Activated naive CD4-positive, alpha-beta T cell treated with anti-CD3 and anti-CD28 coated beads, Interleukin-2, amount 50 U/mL, for 24 hours (primary cell): ENCODE results near the gene TNRC6C.

ENCODE experiments used
- H3K27ac Mint-ChIP-seq: one replicate; pipeline ENCODE4 v1.8.0; 2021; ENCODE audit warnings: mild to moderate bottlenecking, mixed read lengths
- H3K27me3 Mint-ChIP-seq: one replicate; pipeline ENCODE4 v1.8.0; 2021; ENCODE audit warnings: mixed read lengths
- H3K36me3 Mint-ChIP-seq: one replicate; pipeline ENCODE4 v1.8.0; 2021; ENCODE audit warnings: mixed read lengths
- H3K4me1 Mint-ChIP-seq: one replicate; pipeline ENCODE4 v1.8.0; 2021; ENCODE audit warnings: mixed read lengths
- H3K4me3 Mint-ChIP-seq: one replicate; pipeline ENCODE4 v1.8.0; 2021; ENCODE audit warnings: mild to moderate bottlenecking, mixed read lengths
- H3K9me3 Mint-ChIP-seq: one replicate; pipeline ENCODE4 v1.8.0; 2021; ENCODE audit warnings: mixed read lengths

Gene TNRC6C

DNA sequence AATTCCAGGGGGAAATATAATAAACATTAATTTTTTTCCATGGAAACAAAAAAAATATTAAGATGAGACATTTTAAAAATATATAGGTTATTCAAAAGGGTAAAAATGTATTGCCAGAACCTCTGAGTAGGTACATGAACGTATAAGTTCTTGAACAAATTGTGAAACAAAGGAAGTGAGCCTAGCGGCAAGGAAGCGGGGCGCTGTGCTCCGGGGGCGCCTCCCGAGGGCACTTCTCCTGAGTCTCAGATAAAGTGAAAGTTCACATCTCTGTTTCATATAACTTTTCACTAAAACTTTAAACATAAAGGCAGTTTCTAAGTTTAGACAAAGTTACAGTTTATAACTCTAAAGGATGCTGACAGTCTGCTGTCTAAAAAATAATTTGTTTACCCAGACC, 52.3 kb downstream of the TNRC6C start:
- Mint-ChIP-seq H3K27ac (peak overlapping the region; percentile 59), H3K4me1 (peaks cover 63% of the 10 kb centered on the region), H3K36me3 (peaks cover 1% of the 10 kb centered on the region), H3K9me3 (no peaks in the 10 kb centered on the region), H3K27me3 (no peaks in the 10 kb centered on the region), H3K4me3 (peak overlapping the region; percentile 19)

DNA sequence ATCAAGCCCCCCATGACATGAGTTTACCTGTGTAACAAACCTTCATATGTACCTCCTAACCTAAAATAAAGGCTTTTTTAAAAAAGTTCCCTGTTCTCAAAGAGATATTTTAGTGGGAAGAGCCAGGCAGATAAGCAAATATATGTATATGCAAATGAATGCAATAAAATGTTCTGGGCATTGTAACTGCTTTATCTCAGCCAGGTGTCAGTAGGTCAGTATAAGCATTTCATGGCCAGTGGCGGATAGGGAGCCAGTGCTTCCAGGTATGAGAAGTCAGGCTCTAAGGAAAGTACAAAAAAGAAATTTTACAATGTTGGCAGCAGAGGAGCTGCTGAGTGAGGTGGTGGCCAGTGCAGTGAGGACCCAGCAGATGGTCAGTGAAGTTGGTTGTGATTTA, 53.9 kb downstream of the TNRC6C start:
- Mint-ChIP-seq H3K9me3 (no peaks in the 10 kb centered on the region), H3K4me1 (peaks cover 51% of the 10 kb centered on the region), H3K27me3 (no peaks in the 10 kb centered on the region), H3K27ac (peak overlapping the region; percentile 23), H3K36me3 (no peaks in the 10 kb centered on the region), H3K4me3 (no peak overlapping the region)

DNA sequence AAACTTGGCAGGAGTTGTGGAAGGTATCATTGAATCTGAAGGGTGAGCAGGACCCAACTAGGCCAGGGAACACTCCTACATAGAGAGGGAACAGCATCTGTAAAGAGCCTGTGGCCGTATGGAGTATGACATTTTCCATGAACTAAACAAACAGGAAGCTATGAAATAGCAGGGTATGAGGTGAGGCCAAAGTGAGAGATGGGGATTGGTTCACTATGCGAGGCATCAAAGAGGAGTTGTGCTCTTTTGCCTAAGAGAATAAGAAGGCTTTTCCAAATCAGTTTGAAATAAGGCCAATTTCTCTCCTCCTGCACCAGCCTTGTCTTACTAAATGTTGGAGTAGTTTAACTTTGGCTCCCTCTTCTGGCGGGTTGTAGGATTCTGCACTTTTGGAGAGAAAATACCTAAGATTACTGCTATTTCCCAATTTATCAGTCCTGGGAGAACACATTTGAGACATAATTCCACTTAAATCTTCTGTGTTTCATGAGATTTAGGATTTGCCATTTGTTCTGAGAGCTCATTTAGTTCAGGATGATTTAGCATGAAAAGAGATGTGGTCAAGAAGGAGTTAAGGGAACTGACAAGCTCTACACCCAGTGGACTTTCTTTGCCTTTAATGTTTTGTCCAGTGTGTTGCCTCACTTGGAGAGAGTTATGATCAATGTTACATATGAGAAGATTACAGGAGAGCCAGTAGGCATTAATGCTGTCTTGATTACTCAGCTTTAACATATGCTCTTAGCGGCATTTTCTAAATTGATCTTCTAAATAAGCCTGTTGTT, 55.4 kb downstream of the TNRC6C start:
- H3K36me3 Mint-ChIP-seq = no peaks in the 10 kb centered on the region
- no peaks in the 10 kb centered on the region for H3K9me3 Mint-ChIP-seq
- H3K27me3 Mint-ChIP-seq = no peaks in the 10 kb centered on the region
- H3K27ac Mint-ChIP-seq = peak overlapping the region; percentile 18
- peaks cover 46% of the 10 kb centered on the region for H3K4me1 Mint-ChIP-seq
- no peak overlapping the region for H3K4me3 Mint-ChIP-seq

DNA sequence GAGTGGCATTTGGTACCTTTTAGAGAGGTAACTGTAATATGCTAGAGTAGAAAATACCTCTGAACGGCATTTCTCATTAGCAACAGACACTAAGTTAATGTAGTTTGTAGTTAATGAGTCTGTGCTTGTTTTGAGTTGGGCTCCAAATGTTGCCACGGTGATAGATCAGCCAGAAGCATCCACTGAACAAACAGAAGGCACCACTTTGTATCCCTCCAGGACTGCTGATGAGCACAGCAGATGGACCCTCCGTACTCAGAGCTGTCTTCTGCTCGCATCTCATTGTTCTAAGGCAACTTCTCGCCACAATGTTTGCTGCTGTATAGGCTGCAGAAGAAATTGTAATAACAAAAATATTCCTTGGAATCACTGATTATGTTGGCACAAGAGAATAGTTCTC, 56.1 kb downstream of the TNRC6C start:
- Mint-ChIP-seq H3K4me3 (no peak overlapping the region), H3K36me3 (no peaks in the 10 kb centered on the region), H3K27ac (no peak overlapping the region), H3K4me1 (peaks cover 51% of the 10 kb centered on the region), H3K27me3 (no peaks in the 10 kb centered on the region), H3K9me3 (no peaks in the 10 kb centered on the region)

GRCh38 chr17:78016852-78017251, 58.3 kb downstream of the TNRC6C start:
- H3K4me1 Mint-ChIP-seq = peaks cover 49% of the 10 kb centered on the region
- no peaks in the 10 kb centered on the region for H3K36me3 Mint-ChIP-seq
- no peak overlapping the region for H3K27ac Mint-ChIP-seq
- no peaks in the 10 kb centered on the region for H3K9me3 Mint-ChIP-seq
- H3K27me3 Mint-ChIP-seq = no peaks in the 10 kb centered on the region
- H3K4me3 Mint-ChIP-seq = no peak overlapping the region

GRCh38 chr17:78019367-78019975, 61.0 kb downstream of the TNRC6C start:
- no peaks in the 10 kb centered on the region for H3K9me3 Mint-ChIP-seq
- peaks cover 32% of the 10 kb centered on the region for H3K4me1 Mint-ChIP-seq
- no peaks in the 10 kb centered on the region for H3K36me3 Mint-ChIP-seq
- no peak overlapping the region for H3K4me3 Mint-ChIP-seq
- H3K27ac Mint-ChIP-seq = no peak overlapping the region
- no peaks in the 10 kb centered on the region for H3K27me3 Mint-ChIP-seq

DNA sequence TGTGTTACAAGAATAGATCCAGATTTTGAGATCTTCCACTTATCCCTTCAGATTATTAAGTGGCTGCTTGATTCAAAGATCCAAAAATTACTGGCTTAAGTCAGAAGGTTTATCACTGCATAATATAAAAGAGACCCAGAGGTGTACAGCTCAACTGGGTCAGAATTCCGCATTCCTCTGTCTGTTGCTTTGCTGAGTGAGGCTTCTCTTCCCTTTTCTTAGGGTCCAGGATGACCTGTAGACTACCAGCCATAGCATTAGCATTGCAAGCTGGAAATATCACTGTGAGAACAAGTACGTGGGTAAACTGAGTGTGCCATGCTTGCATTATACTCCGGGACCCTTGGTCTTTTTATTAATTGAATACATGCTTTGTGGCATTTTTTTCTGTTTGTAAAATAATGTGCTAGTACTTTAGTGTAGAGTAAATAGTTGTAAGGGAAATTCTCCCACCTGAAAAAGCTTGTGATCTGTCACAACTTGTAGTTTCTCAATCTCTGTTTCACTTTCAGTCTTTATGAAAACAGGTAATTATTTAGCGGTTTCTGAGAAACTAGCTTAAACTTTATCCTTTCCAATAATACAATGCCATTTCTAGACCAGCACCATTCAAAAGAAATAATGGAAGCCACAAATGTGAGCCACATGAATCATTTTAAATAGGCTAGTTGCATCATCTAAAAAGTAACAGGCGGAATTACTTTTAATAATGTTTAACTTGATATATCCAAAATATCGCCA, 61.6 kb downstream of the TNRC6C start:
- no peaks in the 10 kb centered on the region for H3K27me3 Mint-ChIP-seq
- H3K9me3 Mint-ChIP-seq = no peaks in the 10 kb centered on the region
- H3K4me3 Mint-ChIP-seq = peak overlapping the region; percentile 74
- no peaks in the 10 kb centered on the region for H3K36me3 Mint-ChIP-seq
- H3K4me1 Mint-ChIP-seq = peaks cover 34% of the 10 kb centered on the region
- H3K27ac Mint-ChIP-seq = peak overlapping the region; percentile 86

- no peaks in the 10 kb centered on the region for H3K36me3 Mint-ChIP-seq
- H3K4me3 Mint-ChIP-seq = no peak overlapping the region
- peaks cover 36% of the 10 kb centered on the region for H3K4me1 Mint-ChIP-seq
- H3K27ac Mint-ChIP-seq = peak overlapping the region; percentile 87
- no peaks in the 10 kb centered on the region for H3K27me3 Mint-ChIP-seq
- no peaks in the 10 kb centered on the region for H3K9me3 Mint-ChIP-seq
Measured at GRCh38 chr17:78020717-78021108, 62.2 kb downstream of the TNRC6C start.

DNA sequence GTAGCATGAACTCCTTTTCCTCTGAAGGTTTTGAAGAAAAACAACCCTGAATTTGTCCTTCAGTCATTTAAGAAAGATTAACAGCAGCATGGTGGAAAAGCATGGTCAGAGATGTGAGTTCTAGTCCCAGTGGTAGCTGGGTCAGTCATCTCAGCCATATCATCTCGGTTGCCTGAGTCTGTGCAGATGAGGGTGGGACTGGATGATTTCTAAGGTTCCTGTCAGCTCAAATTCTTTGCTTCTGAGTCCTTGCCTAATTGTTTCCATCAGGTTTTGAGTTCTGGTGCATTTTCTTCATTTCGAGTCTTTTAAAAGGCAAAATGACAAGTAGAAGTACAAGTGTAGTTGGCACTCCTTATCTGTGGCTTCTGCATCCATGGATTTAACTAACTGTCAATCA, 63.9 kb downstream of the TNRC6C start:
- Mint-ChIP-seq H3K36me3 (peaks cover 3% of the 10 kb centered on the region), H3K4me1 (peaks cover 49% of the 10 kb centered on the region), H3K27ac (peak overlapping the region; percentile 63)

DNA sequence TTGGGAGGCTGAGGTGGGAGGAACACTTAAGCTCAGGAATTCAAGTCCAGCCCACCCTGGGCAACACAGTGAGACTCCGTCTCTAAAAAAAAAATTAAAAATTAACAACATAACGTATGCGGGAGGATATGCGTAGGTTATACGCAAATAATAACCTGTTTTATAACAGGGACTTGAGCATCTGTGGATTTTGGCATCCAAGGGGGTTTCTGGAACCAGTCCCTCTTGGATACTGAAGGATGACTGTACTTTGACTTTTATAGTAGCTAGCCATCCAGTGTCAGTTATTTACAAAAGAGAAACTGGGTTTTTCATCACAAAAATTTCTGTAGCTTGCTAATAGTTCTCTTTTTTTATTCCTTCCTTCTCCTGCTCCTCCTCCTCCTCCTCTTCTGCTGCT, 64.5 kb downstream of the TNRC6C start:
- Mint-ChIP-seq H3K27ac (no peak overlapping the region), H3K4me1 (peaks cover 53% of the 10 kb centered on the region), H3K9me3 (no peaks in the 10 kb centered on the region), H3K36me3 (peaks cover 3% of the 10 kb centered on the region), H3K27me3 (no peaks in the 10 kb centered on the region), H3K4me3 (no peak overlapping the region)

More for the DNA sequence above, 63.9 kb downstream of the TNRC6C start:
- Mint-ChIP-seq H3K9me3 (no peaks in the 10 kb centered on the region), H3K27me3 (no peaks in the 10 kb centered on the region), H3K4me3 (no peak overlapping the region)

- Mint-ChIP-seq H3K27ac (peak overlapping the region; percentile 23), H3K4me3 (no peak overlapping the region), H3K27me3 (no peaks in the 10 kb centered on the region), H3K9me3 (no peaks in the 10 kb centered on the region), H3K4me1 (peaks cover 35% of the 10 kb centered on the region), H3K36me3 (peaks cover 3% of the 10 kb centered on the region)
Measured at GRCh38 chr17:78026381-78026780, 67.9 kb downstream of the TNRC6C start.

DNA sequence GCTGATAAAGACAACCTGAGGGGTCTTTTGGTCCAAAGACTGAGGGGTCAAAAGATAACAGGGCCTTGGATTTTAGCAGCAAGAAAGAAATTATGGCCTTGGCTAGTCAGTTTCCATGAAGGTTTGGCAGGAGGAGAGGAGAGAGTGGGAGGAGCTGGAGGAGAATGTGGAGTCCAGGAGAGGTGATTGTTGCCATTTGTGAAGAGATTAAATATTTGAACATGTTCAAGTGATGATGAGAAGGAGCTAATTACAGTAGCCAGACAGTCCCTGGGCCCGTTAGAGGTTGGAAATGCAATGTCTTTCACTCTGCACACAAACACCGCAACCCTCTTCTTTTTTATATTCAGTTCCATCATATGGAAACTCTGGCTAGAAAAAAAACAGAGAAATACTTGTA, 68.6 kb downstream of the TNRC6C start:
- Mint-ChIP-seq H3K36me3 (peaks cover 3% of the 10 kb centered on the region), H3K27me3 (no peaks in the 10 kb centered on the region), H3K9me3 (no peaks in the 10 kb centered on the region), H3K27ac (peak overlapping the region; percentile 56), H3K4me3 (no peak overlapping the region), H3K4me1 (peaks cover 41% of the 10 kb centered on the region)

GRCh38 chr17:78029697-78030096, 71.2 kb downstream of the TNRC6C start:
- Mint-ChIP-seq H3K9me3 (no peaks in the 10 kb centered on the region), H3K27me3 (no peaks in the 10 kb centered on the region), H3K36me3 (peaks cover 11% of the 10 kb centered on the region), H3K4me3 (no peak overlapping the region), H3K4me1 (peaks cover 47% of the 10 kb centered on the region), H3K27ac (no peak overlapping the region)

DNA sequence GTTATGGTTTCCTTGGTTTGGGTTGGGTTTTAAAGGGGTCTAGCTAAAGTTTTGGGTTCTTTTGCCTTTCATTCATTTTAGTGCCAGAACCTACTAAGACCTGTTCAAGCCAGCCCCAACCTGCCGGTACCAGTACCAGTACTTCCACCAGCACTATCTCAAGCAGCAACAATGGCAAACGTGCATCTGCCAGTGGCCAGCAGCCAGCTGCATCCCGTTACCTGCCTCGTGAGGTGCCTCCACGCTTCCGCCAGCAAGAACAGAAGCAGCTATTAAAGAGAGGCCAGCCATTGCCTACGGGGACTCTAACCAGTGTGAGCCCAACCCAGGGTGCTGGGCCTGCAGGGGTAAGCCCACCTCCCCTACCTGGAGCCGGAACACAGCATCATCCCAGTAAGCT, 72.9 kb downstream of the TNRC6C start:
- Mint-ChIP-seq H3K27ac (no peak overlapping the region), H3K36me3 (peaks cover 11% of the 10 kb centered on the region), H3K4me3 (no peak overlapping the region), H3K9me3 (no peaks in the 10 kb centered on the region), H3K4me1 (peaks cover 42% of the 10 kb centered on the region), H3K27me3 (no peaks in the 10 kb centered on the region)

DNA sequence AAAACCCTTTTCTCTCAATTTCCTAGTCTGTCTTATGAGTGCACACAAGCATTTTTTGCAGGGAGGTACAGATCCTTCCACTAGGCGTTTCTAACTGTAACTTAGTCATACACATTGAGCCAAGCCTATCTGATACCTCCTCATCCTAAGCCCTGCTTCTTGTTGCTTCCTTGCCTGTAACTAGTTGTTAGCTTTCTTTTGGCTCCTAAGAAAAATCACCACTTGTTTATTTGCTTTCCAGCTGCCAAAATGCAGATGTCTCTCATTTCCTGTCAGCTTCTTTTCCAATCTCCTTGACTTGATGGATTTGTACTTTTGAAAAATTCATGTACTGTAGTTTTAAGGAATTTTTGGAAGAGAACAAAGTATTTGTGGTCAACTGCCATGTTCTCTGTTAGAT, 73.7 kb downstream of the TNRC6C start:
- Mint-ChIP-seq H3K9me3 (no peaks in the 10 kb centered on the region), H3K27ac (peak overlapping the region; percentile 13), H3K4me3 (no peak overlapping the region), H3K36me3 (peaks cover 8% of the 10 kb centered on the region), H3K27me3 (no peaks in the 10 kb centered on the region), H3K4me1 (peaks cover 36% of the 10 kb centered on the region)
